Stimulated activated naive CD4-positive, alpha-beta T cell treated with Interleukin-2 at 50 U/mL for 16 hours (primary cell): ENCODE measurements around the gene PSRC1.
"Not testable (repeated sequence)": the region's sequence is repeated elsewhere in the genome, so short reads cannot be mapped to it uniquely, and the experiment has no call there.

ENCODE experiments used
- DNase-seq: peaks from one replicate; lab custom pipeline; 2025; lab: John Stamatoyannopoulos, UW

Gene PSRC1

GRCh38 chr1:109282952-109283747 lies at the start of gene PSRC1:
Gene PSRC1 (minus strand): TSS chr1:109283145.
- DNase-seq: peak; percentile 88

- DNase-seq: no peak
Measured at GRCh38 chr1:109331113-109331512, 48.2 kb upstream of the PSRC1 start.

DNA sequence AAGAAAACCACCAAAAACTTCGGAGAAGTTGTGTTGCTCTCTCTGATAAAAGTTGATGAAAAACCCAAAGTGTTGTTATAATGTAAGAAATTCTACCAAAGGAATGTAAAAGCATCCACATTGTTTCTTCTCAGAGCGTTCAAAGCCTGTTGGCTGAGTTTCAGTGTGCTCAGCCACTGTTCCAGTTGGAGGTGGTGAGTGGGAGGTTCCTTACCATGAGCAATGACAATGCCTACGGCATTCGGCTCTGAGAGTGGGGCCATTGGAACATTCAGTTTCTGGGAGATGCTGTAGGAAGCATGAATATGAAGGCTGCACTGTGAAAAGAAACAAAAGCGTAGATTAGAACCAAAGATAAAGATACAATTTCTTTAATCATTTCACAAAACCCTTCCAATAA lies 44.3 kb upstream of the PSRC1 start:
- DNase-seq: no peak

DNA sequence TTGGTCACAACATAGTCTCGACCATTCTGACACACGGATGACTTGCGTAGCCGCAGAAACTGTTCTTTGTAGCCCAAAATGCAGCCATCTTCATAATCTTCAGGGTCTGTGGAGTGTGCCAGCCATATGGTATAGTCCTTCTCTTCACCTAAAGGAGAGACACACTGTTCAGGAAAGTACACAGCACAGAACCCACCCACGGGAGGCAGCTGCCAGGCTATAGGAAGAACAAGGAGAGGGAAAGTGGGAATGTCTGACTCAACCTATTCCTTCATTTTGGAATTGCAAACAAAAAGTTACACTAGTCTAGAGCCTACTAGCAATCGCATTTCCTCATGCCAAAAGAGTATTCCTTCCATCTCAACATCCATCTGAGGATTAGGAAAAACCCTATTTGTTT lies 40.0 kb upstream of the PSRC1 start:
- no peak for DNase-seq

- DNase-seq: no peak
Measured at GRCh38 chr1:109319114-109319513, 36.2 kb upstream of the PSRC1 start.

GRCh38 chr1:109316506-109316905 lies 33.6 kb upstream of the PSRC1 start:
- no peak for DNase-seq

- no peak for DNase-seq
Measured at GRCh38 chr1:109315288-109315687, 32.3 kb upstream of the PSRC1 start.

GRCh38 chr1:109314795-109315194 lies 31.9 kb upstream of the PSRC1 start:
- no peak for DNase-seq

DNA sequence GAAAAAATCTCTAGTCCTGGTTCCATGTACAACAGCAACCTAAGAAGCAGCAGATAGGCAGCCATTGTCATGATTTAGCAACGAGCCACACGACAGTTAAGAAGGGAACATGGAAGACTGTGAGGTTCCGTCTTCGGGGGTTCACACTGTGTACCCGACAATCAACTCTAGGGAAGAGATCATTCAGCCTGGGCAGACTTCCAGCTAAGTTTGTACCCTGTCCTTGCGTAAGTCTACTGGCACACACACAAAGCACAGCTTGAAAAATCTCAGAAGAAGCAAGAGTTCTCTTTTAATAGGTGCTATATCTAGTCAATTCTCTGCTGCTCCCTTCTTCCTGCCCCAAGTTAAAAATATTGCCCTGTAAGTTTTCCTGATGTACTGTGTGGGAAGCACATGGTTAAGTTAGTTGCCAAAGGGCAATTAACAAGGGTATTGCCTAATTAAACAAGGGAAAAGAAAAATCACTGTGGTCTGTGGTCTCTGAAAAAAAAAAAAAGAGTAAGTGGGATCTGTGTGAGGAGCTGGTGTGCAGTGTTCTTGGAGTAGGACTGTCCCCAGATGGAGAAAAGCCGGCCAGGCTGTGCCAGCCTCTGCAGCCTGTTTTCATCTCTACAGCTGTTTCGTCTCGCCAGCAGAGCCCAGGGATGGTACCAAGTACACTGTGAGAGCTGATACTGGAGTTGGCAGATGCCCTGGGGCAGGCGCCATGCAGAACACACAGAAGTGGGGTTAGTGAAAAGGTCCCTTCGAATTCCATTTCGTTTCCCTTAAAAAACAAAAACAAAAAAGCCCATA lies 30.2 kb upstream of the PSRC1 start:
- DNase-seq: no peak

GRCh38 chr1:109312246-109312645 lies 29.3 kb upstream of the PSRC1 start:
- DNase-seq: no peak

GRCh38 chr1:109309347-109309746 lies 26.4 kb upstream of the PSRC1 start:
- no peak for DNase-seq

DNA sequence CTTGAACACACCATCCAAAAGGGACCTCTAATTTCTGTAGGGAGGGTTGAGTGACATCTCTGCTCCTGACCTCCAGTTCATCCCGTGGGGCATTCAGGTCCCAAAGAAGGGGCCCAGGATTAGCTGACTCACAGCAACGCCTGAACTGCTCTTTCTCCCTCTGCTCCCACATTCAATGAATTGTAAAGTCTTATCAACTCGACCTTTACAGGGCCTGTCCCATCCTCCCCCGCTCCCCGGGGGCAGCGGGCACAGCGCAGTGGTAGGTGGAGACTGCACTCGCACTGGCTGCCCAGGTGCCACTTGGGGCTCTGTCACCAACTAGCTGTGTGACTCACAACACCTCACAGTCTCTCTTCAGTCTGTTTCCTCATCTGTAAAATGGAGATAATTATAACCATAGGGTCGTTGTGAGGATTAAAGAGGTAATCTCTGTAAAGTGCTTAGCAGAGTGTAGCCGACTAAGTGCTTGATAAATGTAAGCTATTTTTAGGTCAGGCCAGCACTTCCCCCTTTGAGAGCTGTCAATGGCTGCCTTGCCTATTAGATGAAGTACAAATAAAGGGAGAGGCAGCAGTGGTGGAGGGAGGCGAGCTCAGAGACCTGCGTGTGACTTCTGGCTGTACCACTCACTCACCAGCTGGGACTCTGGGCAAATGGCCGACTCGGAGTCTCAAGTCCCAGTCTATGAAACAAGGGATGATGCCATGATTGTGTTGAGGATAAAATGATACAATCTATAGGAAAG lies 24.5 kb upstream of the PSRC1 start:
- no peak for DNase-seq

DNA sequence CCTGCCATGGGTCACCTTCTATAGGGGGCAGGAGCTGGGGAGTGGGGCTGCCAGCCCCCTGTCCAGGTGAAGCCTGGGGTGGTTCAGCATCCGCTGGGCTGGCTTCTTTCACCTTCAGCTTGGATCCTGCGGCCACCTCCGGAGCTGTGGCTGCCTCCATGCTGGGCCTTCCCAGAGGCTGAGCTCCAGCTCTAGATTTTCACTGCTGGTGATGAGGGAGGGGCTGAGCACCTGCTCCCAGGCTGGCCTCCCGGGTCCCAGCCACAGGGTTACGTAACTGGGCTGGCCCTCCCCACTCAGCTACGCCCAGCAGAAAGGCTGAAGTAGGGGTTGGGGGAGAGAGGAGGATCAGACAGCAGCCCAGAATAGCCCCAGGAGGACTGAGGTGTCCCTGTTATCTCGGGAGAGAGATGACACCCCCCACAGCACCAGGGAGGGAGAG lies 23.9 kb upstream of the PSRC1 start, which contains the start of gene MYBPHL:
TSS of gene MYBPHL (minus strand) at position 180 of the 442 bp plus-strand sequence. CDS start at position 160, 20 bp downstream.
- DNase-seq: no peak

DNA sequence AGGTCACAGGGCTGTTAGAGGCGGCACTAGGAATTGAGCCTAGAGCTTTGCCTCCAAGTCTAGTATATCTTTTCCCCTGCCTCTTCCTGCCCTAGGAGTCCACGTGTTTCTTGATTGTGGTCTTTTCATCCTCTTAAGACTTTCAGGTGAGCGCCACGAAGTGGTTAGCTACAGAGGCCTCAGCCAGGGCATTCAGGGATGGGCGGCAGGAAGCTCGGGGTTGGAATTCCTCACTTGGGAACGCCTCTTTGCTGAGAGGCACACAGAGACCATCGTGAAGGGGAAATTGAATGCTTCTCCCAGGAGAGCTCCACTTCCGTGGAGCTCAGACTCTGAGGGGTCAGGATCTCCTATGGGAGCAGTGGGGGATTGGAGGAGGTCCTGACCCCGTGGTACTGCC lies 23.0 kb upstream of the PSRC1 start:
- not testable (repeated sequence) for DNase-seq

DNA sequence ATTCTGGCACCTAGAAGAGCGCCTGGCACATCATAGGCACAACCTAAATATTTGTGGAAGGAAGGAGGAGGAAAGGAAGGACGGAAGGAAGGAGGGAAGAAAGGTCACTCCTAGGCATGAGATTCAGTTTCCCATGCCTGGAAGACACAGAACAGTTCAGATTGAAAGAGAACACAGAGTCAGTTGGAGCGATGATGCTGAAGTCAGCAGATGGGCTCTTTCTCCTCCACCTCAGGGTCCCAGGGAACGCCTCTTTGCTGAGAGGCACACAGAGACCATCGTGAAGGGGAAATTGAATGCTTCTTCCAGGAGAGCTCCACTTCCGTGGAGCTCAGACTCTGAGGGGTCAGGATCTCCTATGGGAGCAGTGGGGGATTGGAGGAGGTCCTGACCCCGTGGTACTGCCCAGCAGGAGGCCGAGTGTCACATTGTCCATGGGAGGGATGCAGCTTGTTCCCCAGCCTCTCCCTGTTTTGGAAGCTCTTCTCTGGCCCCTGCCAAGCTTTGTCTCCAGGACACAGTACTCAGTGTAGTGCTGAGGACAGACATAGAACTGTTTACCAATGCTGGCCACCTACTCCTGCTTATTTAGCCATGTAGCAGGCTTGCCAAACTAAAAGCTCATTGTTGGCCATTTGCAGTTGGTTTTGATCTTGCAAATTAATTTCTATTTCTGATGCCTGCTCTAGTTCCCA lies 21.4 kb upstream of the PSRC1 start:
- DNase-seq: no peak

DNA sequence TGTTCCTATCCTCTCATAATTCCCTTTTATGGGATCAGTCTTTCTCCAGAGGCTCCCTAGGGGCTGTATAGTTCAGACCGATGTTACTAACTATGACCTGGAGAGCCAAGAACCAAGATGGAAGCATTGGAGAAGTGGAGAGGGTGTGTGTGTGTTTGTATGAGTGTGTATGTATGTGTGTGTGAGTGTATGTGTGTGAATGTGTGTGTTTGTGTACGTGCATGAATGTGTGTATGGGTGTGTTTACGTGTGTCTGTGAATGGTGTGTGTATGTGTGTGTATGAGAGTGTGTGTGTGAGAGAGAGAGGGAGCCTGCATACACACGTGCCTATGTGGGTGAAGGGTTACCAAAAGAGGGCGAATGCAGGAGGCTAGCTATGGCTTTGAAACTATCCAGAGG lies 18.9 kb upstream of the PSRC1 start:
- no peak for DNase-seq

DNA sequence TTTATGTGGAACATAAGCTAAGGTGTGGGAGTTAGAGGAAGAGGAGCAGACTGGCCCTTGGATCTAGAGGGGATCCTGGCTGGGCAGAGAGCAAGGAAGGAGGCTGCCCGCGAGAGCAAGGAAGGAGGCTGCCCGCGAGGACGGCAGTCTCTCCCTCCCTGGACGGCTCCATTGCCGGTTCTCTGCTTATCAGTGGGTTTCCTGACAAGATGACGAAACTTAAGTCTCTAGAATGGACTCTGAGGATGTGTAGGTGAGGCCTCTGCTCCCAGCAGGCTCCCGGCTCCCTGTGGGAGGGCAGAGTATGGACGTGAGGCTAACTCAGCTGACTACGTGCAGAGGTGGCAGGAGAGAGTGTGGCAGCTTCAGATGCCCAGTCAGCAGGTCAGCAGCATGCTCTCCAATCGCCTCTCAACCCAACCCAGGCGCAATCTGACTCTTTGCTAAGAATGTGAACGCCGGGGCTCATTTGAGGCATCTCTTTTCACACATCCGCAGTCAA lies 17.8 kb upstream of the PSRC1 start:
- no peak for DNase-seq

DNA sequence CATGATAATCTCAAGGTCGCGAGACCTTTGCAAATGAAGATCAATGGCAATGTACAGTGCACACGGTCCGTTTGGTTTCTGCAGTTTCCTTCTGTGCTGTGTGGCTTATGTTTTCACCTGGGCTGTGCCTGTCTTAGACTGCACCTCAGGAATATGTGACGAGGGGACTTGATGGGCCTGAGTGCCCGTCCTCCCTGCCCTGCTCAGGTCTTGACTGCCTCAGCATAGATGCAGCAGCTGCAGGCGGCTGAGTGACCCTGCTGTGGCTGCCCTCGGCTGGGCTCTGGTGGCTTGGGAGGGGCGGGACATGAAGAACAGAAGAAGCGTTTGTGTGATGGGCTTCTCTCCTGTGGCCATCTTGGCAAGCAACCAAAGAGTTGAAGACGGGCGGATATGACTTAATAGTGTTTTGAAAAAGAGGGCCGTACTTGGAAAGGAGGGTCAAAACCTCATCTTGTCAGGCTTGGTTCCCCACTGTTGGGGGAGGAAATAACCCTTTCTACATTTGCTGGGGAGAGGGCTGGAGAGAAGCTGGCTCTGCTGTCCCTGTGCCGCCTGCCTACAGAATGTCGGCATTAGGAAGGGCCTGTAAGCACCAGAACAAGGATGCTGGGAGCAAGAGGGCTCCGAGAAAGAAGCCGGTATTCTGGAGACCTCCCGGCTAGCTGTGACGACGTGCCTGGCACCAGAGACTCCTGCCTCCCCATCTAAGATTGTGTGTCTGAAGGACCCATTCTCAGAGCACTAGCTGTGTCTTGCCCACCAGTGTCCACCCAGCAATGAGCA lies 16.8 kb upstream of the PSRC1 start:
- DNase-seq: no peak

GRCh38 chr1:109298666-109299557 lies 16.0 kb upstream of the PSRC1 start:
- no peak for DNase-seq

DNA sequence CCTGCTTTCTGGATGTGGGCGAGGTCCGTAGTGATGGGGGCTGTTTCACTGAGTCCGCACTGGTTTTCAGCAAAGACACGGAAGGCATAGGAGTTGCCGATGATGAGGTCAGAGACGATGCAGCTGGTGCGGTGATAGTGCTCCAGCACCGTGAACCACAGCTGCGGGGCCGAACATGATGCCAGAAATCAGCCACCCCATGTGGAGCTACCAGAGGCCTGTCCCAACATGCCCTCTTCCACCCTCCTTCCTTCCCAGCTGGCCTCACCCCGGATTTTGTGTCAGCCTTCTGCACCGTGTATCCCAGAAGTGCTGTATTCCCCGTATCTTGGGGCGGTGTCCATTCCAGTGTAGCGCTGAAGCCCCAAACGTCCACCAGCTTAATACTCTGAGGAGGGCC lies 13.8 kb upstream of the PSRC1 start:
- DNase-seq: no peak
